ENCODE measurements around the gene IPO11. TPM values are rescaled to one million over a fixed set of nuclear protein-coding genes. Genes with fewer than 3 reads are reported as not detected.

Gene IPO11
- total RNA-seq, 4 donors from 2014 or later = 25.0 to 49.2 (median 35.5) TPM

GRCh38 chr5:62562867-62563266 is 150.3 kb downstream of the IPO11 start:
- no peak for TF ChIP-seq CTCF (IDR thresholded peaks at IDR 0.05; ENCODE audit: low read depth)

GRCh38 chr5:62564101-62564500 is 151.5 kb downstream of the IPO11 start:
- TF ChIP-seq CTCF (IDR thresholded peaks at IDR 0.05; ENCODE audit: low read depth) = no peak

GRCh38 chr5:62568143-62568542 is 155.6 kb downstream of the IPO11 start:
- no peak for TF ChIP-seq CTCF (IDR thresholded peaks at IDR 0.05; ENCODE audit: low read depth)

GRCh38 chr5:62568800-62569432 is 156.4 kb downstream of the IPO11 start:
- TF ChIP-seq CTCF (IDR thresholded peaks at IDR 0.05; ENCODE audit: low read depth) = no peak

GRCh38 chr5:62569470-62569869 is 156.9 kb downstream of the IPO11 start:
- no peak for TF ChIP-seq CTCF (IDR thresholded peaks at IDR 0.05; ENCODE audit: low read depth)

- no peak for TF ChIP-seq CTCF (IDR thresholded peaks at IDR 0.05; ENCODE audit: low read depth)
These were observed 160.5 kb downstream of the IPO11 start for GRCh38 chr5:62572918-62573514.

GRCh38 chr5:62574599-62574998 is 162.0 kb downstream of the IPO11 start:
- TF ChIP-seq CTCF (IDR thresholded peaks at IDR 0.05; ENCODE audit: low read depth) = no peak

Measured in subcutaneous adipose tissue (tissue), 4 donors.